Suprapubic skin (tissue), 4 donors: ENCODE data around the gene RASSF4. TPM values are rescaled to one million over a fixed set of nuclear protein-coding genes. Genes with fewer than 3 reads are reported as not detected.
A peak's percentile ranks its signal among the peaks of the same experiment; 100 is the strongest.

Experiments used
- DNase-seq, 2 donors: peaks; one replicate each; pipeline ENCODE4 v3.0.0-alpha.2; 2019; ENCODE audit warnings: low spot score in 2 of 2
- H3K27ac ChIP-seq: fragments of 200-600 bp; sonication (generic); one replicate; pipeline ENCODE4 v1.5.1; 2019
- H3K27me3 ChIP-seq: fragments of 200-600 bp; sonication (generic); one replicate; pipeline ENCODE4 v1.5.1; 2019
- H3K36me3 ChIP-seq: fragments of 200-600 bp; sonication (generic); one replicate; pipeline ENCODE4 v1.5.1; 2019
- H3K4me1 ChIP-seq: fragments of 200-600 bp; sonication (generic); one replicate; pipeline ENCODE4 v1.5.1; 2019
- H3K4me3 ChIP-seq: fragments of 200-600 bp; sonication (generic); one replicate; pipeline ENCODE4 v1.5.1; 2019; ENCODE audit warnings: mild to moderate bottlenecking
- H3K9me3 ChIP-seq: fragments of 200-600 bp; sonication (generic); one replicate; pipeline ENCODE4 v1.5.1; 2019
- EP300 ChIP-seq: sonication (generic); formaldehyde crosslinking; IDR thresholded peaks from one replicate; pipeline ENCODE4 v1.6.1; 2017; ENCODE audit warnings: antibody characterized with exemption
- POLR2A ChIP-seq, 2 donors: fragments of 450-650 bp; IDR thresholded peaks; one replicate each; pipeline ENCODE4 v1.6.1; 2017; ENCODE audit warnings: antibody characterized with exemption in 2 of 2, mild to moderate bottlenecking in 2 of 2, moderate library complexity in 2 of 2
- POLR2AphosphoS5 ChIP-seq, 3 donors: sonication (generic); formaldehyde crosslinking; IDR thresholded peaks; one replicate each; pipeline ENCODE4 v1.6.1; 2017; ENCODE audit warnings: antibody characterized with exemption in 3 of 3
- WGBS: methylation state at CpG from one replicate; pipeline ENCODE4 v1.1.5; 2018; 5-methylcytosine and 5-hydroxymethylcytosine counted together
- total RNA-seq, 4 donors: library from RNA; depleted of rRNA; stranded (reverse); fragments of >200 nt; gene quantifications; one replicate each; pipeline ENCODE4 v1.1.0, GENCODE V29; 2016
- TF ChIP-seq, protein P1 (sequence below), 2 donors: fragments of 200-600 bp in 1 of 2; fragments of 450-650 bp in 1 of 2; sonication (generic) in 1 of 2; IDR thresholded peaks; one replicate each; pipeline ENCODE4 v1.5.1; 2016 to 2019; ENCODE audit warnings: antibody characterized with exemption in 2 of 2, mild to moderate bottlenecking in 1 of 2, moderate library complexity in 1 of 2

Gene RASSF4
- total RNA-seq, 4 donors from 2014 or later, result 4.4 to 23.3 (median 12.9) TPM

DNA sequence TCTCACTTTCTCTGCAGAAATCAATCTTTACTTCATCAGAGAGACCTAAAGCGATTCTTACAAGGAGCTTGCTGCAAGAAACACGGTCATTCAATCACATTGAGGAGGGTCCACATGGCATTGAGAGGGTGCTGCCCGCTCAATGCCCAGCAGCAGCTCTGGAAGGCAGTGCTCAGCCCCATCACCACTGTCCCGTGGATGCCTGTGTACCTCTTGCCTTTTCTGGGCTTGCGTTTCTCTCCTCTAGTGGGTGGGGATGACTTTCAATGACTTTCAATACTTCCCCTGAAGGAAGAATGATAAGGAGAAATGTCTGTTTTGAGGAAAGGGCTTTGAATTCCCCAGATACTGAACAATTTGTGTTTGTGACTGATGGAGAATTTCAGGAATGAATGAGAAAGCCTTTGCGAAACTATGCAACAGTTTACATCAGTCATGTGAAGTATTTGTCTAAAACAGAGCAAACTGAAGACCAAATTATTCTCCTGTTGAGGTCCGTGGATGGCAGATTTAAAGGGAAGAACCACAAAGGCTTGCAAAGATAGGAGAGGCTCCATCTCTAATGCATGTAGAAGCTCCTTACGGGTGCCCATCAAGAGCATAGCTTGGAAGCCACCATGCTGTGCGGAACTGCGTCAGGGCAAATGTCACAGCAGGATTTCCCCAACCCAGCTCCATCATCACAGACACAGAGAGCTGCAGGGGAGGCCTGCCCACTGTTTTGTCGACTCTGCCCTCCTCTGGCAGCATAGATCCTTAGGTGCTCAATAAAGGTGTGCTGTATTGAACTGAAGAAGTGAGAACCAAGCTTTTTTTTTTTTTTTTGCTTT lies 34.5 kb downstream of the RASSF4 start:
- Histone ChIP-seq H3K9me3 (no peaks in the 10 kb centered on the region), H3K4me3 (no peak overlapping the region), H3K36me3 (peaks cover 14% of the 10 kb centered on the region), H3K4me1 (peaks cover 58% of the 10 kb centered on the region), H3K27ac (peak overlapping the region; percentile 88), H3K27me3 (no peaks in the 10 kb centered on the region)
- 82% methylated on average over 11 of the region's 11 CpGs for WGBS
- TF ChIP-seq POLR2AphosphoS5 (IDR thresholded peaks at IDR 0.05) (no peak), EP300 (no peak), POLR2A (IDR thresholded peaks at IDR 0.05) (no peak)
- TF ChIP-seq, protein P1, sequence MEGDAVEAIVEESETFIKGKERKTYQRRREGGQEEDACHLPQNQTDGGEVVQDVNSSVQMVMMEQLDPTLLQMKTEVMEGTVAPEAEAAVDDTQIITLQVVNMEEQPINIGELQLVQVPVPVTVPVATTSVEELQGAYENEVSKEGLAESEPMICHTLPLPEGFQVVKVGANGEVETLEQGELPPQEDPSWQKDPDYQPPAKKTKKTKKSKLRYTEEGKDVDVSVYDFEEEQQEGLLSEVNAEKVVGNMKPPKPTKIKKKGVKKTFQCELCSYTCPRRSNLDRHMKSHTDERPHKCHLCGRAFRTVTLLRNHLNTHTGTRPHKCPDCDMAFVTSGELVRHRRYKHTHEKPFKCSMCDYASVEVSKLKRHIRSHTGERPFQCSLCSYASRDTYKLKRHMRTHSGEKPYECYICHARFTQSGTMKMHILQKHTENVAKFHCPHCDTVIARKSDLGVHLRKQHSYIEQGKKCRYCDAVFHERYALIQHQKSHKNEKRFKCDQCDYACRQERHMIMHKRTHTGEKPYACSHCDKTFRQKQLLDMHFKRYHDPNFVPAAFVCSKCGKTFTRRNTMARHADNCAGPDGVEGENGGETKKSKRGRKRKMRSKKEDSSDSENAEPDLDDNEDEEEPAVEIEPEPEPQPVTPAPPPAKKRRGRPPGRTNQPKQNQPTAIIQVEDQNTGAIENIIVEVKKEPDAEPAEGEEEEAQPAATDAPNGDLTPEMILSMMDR (IDR thresholded peaks at IDR 0.05), result no peak
- no peak for DNase-seq

DNA sequence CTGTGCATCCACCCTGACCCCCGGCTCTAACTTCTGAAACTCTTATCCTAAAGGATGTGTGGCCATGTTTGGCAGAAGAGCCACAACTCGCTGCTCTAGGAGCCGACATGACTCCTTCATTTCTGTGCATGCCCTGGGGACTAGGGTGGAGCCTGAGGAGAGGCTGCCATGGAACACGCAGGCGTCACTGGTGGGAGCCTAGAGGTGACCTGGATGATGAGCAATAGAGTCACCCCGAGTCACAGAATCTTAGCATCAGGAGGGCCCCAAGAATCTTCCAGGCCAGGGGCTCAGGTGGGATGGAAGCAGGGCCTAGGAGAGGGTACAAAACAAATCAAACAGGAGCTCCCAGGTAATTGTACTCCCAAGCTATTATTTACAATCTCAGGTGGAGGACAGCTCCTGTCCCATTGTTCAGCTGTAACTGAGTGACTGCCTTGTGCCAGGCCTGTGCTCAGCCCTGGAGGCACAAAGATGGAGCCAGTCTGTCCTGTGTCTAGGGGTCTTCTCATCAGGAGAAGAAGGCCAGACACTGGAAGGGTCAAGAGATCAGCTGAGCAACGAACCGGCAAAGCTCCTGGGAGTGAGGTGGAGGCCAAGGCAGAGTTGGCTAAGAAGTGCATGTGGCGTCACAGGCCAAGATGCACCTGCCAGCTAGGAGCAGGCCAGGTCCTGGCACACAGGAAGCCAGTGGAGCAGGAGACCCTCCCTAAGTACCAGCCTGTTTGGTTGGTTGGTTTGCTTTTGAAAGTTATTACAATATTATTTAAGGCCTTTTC lies 35.3 kb downstream of the RASSF4 start:
- Histone ChIP-seq H3K36me3 (peaks cover 7% of the 10 kb centered on the region), H3K27ac (peak overlapping the region; percentile 88), H3K27me3 (no peaks in the 10 kb centered on the region), H3K4me3 (no peak overlapping the region), H3K9me3 (no peaks in the 10 kb centered on the region), H3K4me1 (peaks cover 66% of the 10 kb centered on the region)
- no peak for TF ChIP-seq POLR2AphosphoS5 (IDR thresholded peaks at IDR 0.05)
- TF ChIP-seq, protein P1 (IDR thresholded peaks at IDR 0.05), result no peak
- no peak for TF ChIP-seq EP300
- no peak for TF ChIP-seq POLR2A (IDR thresholded peaks at IDR 0.05)
- WGBS, result 49% methylated on average over 9 of the region's 9 CpGs
- DNase-seq, result no peak

- Histone ChIP-seq H3K27me3 (no peaks in the 10 kb centered on the region), H3K36me3 (peaks cover 7% of the 10 kb centered on the region), H3K4me3 (no peak overlapping the region), H3K27ac (peak overlapping the region; percentile 88), H3K9me3 (no peaks in the 10 kb centered on the region), H3K4me1 (peaks cover 72% of the 10 kb centered on the region)
- TF ChIP-seq EP300, result no peak
- TF ChIP-seq POLR2AphosphoS5 (IDR thresholded peaks at IDR 0.05), result no peak
- TF ChIP-seq POLR2A (IDR thresholded peaks at IDR 0.05), result no peak
- TF ChIP-seq, protein P1 (IDR thresholded peaks at IDR 0.05), result no peak
- no peak for DNase-seq
- WGBS, result 48% methylated on average over 4 of the region's 4 CpGs
Measured at GRCh38 chr10:44995581-44995913, 35.9 kb downstream of the RASSF4 start.

- peaks cover 73% of the 10 kb centered on the region for H3K4me1 ChIP-seq
- H3K36me3 ChIP-seq, result peaks cover 7% of the 10 kb centered on the region
- no peaks in the 10 kb centered on the region for H3K27me3 ChIP-seq
Measured at GRCh38 chr10:44995914-44996669, 36.5 kb downstream of the RASSF4 start.

More at GRCh38 chr10:44995914-44996669, 36.5 kb downstream of the RASSF4 start:
- DNase-seq, result peak in 1 of 2 donors; percentile 81
- no peaks in the 10 kb centered on the region for H3K9me3 ChIP-seq
- 45% methylated on average over 7 of the region's 9 CpGs for WGBS
- no peak overlapping the region for H3K4me3 ChIP-seq
- TF ChIP-seq EP300, result no peak
- peak in 2 of 3 donors; percentile 8 to 9 for TF ChIP-seq POLR2AphosphoS5 (IDR thresholded peaks at IDR 0.05)
- TF ChIP-seq POLR2A (IDR thresholded peaks at IDR 0.05), result no peak
- TF ChIP-seq, protein P1 (IDR thresholded peaks at IDR 0.05), result no peak
- H3K27ac ChIP-seq, result peak overlapping the region; percentile 88
